ENCODE data around the gene DCXR.

DCXR gene

GRCh38 chr17:82056729-82057621 is 19.5 kb upstream of the DCXR start:
- DNase-seq (ENCODE audit: insufficient read length, low spot score) (no peak), FAIRE-seq (no peak)

- no peak for FAIRE-seq
Measured at GRCh38 chr17:82055965-82056728, 18.6 kb upstream of the DCXR start.

GRCh38 chr17:82055023-82055964 is 17.8 kb upstream of the DCXR start:
- DNase-seq (ENCODE audit: insufficient read length, low spot score): no peak
- FAIRE-seq: no peak

More at GRCh38 chr17:82055965-82056728, 18.6 kb upstream of the DCXR start:
- DNase-seq (ENCODE audit: insufficient read length, low spot score): no peak

GRCh38 chr17:82054351-82055022 is 17.0 kb upstream of the DCXR start:
- no peak for FAIRE-seq

DNA sequence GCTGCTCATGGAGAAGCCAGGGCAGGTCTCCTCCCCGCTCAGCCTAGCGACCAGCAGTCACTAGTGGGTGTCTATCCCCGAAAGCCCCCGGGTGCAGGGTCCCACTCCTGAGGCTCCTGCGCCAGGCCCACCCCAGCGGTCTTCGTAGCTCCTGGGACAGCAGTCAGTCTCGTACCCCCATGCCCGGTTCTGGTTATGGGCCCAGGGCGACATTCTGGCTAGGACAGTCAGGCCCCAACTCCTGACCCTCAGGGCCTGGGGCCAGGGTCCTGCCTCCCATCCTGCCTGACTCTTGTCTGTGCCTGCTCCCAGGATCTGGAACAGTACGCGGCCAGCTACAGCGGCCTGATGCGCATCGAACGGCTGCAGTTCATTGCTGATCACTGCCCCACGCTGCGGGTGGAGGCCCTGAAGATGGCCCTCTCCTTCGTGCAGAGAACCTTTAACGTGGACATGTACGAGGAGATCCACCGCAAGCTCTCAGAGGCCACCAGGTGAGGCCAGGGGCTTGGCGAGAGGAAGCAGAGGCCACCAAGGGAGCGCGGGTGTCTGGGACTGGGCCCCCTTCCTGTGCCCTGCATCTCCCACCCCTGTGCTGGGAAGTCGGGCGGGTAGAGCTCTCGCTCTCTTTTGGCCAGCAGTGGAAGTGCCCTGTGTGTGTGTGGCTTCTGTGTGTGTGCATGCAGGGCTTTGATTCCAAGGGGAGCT is 16.2 kb upstream of the DCXR start:
- FAIRE-seq: no peak

More at GRCh38 chr17:82054351-82055022, 17.0 kb upstream of the DCXR start:
- DNase-seq (ENCODE audit: insufficient read length, low spot score): no peak

GRCh38 chr17:82053130-82053529 is 15.6 kb upstream of the DCXR start:
- DNase-seq (ENCODE audit: insufficient read length, low spot score) (no peak), FAIRE-seq (no peak)

More for the DNA sequence above, 16.2 kb upstream of the DCXR start:
- no peak for DNase-seq (ENCODE audit: insufficient read length, low spot score)

DNA sequence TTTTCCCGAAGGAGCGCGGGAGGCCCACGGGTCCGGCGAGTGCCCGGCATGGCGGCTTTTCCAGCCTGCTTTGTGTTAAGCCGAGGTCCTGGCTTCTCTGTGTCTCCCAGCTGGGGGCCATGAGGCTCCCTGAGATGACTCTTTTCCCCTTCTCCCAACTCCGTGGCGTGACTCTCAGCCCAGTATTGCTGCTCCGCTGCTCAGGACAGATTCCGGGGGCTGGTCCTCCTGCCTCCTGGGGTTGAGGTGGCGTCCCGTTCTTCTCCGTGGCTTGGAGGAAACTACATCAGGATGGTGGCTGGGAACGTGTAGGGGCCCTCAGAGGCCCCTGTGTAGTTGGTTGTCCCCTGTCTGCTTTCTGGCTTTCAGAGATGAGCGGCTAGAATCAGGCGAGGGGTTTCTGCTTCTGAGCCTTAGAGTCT is 15.2 kb upstream of the DCXR start:
- no peak for DNase-seq (ENCODE audit: insufficient read length, low spot score)
- no peak for FAIRE-seq

DNA sequence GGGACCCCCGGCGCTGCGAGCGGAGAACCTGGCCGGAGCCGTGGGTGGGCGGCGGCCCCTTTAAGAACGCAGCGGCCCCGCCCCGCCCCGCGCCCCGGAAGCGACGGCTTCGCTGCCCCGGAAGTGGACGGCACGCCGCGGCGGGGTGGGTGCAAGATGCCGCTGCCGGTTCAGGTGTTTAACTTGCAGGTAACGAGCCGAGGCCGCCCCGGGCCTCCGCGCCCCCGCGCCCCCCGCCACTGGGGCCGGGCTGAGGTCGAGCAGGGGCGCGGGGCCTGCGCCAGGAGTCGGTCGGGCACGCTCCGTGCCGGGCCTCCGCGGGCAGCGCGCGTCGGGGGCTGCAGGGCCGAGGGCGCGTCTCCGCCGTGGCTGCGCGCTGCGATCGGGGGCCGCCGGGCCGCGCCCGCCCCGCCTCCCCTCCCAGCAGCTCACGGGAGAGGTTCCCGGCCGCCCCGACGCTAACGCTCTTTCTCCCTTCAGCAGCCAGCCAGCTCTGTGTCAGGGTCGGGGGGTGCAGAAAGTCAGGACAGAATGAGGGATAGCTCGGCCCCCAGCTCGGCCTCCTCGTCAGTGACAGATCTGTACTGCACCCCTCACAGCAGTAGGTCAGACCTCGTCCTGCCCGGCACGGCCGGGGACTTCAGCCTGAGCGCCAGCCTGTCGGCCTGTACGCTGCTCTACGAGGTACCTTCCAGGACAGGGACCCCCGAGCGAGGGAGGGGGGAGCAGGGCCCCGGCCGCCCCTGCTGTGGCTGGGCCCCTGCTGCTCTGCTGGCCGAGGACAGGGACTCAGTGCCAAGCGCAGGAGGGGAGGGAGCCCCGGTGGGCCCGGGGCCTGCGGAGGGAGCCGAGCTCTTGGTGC is 14.5 kb upstream of the DCXR start, which contains the start of the genes GPS1 and RFNG:
GPS1 (plus strand) TSS at position 123 of the 862 bp plus-strand sequence; CDS start at position 157, 34 bp downstream.
RFNG (minus strand) TSS at position 36 of the 862 bp plus-strand sequence. CDS start 45 bp downstream, outside the sequence.
- FAIRE-seq (peak; percentile 61), DNase-seq (ENCODE audit: insufficient read length, low spot score) (peak; percentile 100)

DNA sequence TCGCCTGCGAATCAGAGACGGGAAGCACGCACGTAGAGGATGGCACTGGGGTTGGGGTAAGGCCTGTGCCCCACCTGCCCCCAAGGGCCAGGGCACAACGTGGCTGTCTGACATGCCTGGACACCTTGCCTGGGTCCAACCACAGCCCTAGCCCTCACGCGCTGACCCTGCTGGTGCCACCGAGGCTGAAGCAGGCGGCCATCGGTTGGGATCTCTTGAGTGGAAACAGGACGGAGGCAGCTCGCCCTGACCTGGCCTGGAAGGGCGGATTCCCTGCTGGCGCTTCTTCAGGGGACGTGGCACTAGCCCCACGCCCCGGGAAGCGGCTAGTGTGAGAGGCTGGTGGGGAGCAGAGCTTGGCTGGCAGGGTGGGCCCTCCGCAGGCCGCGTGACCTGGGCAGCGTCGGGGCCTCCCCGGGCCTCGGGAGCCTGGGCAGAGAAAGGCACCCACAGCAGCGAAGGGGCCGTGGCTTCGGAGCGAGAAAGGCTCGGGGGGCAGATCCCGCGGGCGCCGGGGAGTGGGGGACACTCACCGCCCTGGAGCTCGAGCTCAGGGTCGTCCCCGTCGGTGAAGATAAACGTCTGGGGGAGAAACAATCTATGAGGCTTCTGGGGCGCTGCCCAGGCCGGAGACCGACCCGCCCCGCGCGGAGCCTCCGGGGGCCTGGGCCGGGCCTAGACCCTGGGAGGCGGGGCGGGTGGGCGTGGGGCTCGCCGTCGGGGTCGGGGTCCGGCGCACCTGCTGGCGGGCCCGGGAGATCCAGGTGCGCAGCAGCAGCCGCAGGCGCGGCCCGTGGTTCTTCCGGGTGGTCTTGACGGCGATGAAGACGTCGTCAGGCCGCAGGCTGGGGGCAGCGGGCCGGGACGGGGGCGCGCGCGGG is 13.5 kb upstream of the DCXR start:
- DNase-seq (ENCODE audit: insufficient read length, low spot score) (no peak), FAIRE-seq (no peak)

GRCh38 chr17:82050152-82050760 is 12.8 kb upstream of the DCXR start:
- FAIRE-seq (no peak), DNase-seq (ENCODE audit: insufficient read length, low spot score) (no peak)

GRCh38 chr17:82049521-82049971 is 12.0 kb upstream of the DCXR start:
- no peak for DNase-seq (ENCODE audit: insufficient read length, low spot score)
- no peak for FAIRE-seq

DNA sequence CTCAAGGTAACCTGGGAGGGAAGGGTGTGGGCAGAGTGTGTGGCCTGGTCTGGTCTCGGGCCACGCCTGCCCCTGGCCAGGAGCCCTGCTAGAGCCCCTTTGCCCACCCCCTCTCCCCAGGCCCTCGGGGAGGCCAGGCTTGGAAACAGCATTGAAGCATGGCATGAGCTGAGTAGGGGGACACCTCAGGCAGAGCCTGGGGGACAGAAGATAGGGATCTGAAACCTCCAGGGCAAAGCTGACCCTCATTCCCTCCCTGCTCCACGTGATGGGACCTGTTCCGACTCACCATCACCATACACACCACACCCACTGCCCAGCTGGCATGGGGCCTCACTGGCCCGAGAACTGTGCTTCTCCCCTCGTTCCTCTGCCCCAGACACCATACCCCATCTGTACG is 11.6 kb upstream of the DCXR start:
- FAIRE-seq: no peak
- DNase-seq (ENCODE audit: insufficient read length, low spot score): no peak

DNA sequence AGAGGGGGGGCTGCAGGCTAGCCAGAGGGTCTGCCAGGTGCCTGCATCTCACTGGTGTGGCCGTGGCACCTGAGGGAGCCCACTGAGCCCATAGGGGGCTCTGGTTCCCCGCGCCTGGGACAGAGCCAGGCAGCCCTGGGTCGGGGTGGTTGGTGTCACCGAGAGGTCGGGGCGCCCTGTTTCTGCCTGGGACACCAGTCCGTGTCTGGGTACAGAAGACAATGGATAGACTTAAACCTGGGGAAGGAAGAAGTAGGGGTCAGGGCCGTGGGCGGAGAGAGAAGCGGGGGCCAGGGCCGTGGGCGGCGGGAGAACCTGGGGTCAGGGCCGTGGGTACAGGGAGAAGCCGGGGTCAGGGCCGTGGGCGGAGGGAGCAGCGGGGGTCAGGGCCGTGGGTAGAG is 11.1 kb upstream of the DCXR start:
- FAIRE-seq: no peak

DNA sequence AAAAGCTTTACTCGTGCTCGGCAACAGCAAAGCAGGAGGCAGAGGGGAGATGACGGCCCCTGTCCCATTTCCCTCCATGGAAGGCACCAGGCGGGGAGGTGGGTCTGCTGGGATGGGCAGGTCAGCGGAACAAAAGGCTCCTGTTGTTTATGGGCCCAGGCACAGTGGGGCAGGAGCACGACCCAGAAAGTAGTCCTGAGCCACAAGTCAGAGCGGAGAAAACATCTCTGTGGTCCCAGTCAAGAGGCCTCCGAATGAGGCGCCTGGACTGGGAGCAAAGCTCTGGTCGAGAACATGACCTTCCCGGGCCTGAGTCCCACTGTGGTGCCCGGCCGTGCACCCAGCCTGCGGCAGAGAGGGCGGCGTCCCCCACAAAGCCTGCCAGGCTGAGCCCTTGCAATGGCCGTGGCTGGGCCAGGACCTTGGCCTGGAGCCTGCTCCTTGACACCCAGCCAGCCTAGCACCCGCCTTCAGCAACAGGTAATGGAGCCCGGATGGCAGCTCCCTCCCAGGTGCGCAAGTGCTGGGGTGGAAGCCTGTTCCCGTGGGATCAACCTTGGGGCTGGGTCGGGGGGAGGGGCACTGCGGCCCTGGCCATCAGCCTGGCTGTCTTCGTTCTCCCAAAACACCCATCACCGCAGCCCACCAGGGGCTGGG is 10.5 kb upstream of the DCXR start:
- no peak for FAIRE-seq

More for the DNA sequence above, 11.1 kb upstream of the DCXR start:
- DNase-seq (ENCODE audit: insufficient read length, low spot score): no peak

GRCh38 chr17:82047379-82047778 is 9.9 kb upstream of the DCXR start:
- FAIRE-seq (no peak), DNase-seq (ENCODE audit: insufficient read length, low spot score) (no peak)

More for the DNA sequence above, 10.5 kb upstream of the DCXR start:
- no peak for DNase-seq (ENCODE audit: insufficient read length, low spot score)

DNA sequence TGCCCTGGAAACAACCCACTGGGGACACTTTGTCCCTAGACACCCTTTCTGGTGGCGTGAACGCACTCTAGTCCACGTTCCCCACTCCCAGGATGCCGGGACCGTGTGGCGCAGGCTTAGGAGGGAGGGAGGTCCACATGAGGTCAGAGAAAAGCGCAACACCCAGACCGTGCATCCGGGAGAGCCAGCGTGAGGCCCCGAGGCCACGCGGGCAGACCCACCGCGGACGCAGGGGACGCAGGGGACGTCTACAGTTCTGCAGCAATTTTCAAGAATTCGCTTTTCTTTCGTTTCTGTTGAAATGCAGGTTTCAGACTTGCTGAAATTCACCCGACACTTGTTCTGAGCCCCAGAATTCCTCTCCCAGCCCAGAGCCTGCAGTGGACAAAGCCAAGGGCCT is 9.4 kb upstream of the DCXR start:
- FAIRE-seq: no peak
- DNase-seq (ENCODE audit: insufficient read length, low spot score): no peak

Data from GM19239 (cell line).